ENCODE results near the gene ATF7. TPM values are rescaled to one million over a fixed set of nuclear protein-coding genes. Genes with fewer than 3 reads are reported as not detected.

ATF7 gene
- total and polyA plus RNA-seq, 9 of the 15 experiments (the other 6 are each of a cell fraction or from before 2014, with no cell fraction given), result 10.6 to 30.4 (median 20.7) TPM

- TF ChIP-seq ELF4 (CRISPR knock-in tag; IDR thresholded peaks at IDR 0.05), result peak; percentile 44; the same call in 1 of the 2 replicates
- no peak for TF ChIP-seq PATZ1 (CRISPR knock-in tag; IDR thresholded peaks at IDR 0.05; ENCODE audit: borderline replicate concordance)
- no peak for TF ChIP-seq SMAD2 (IDR thresholded peaks at IDR 0.05; ENCODE audit: low read depth, low read length)
- TF ChIP-seq THRAP3 (IDR thresholded peaks at IDR 0.05; ENCODE audit: borderline replicate concordance), result no peak
- TF ChIP-seq ZNF551 (CRISPR knock-in tag; IDR thresholded peaks at IDR 0.05), result no peak
- TF ChIP-seq MTF1 (CRISPR knock-in tag; IDR thresholded peaks at IDR 0.05; ENCODE audit: borderline replicate concordance), result no peak; the same call in 1 of the 2 replicates
- TF ChIP-seq ZNF23 (CRISPR knock-in tag; IDR thresholded peaks at IDR 0.05), result peak; percentile 50; the same call in 1 of the 2 replicates
- no peak for TF ChIP-seq CGGBP1 (CRISPR knock-in tag; IDR thresholded peaks at IDR 0.05)
- no peak for TF ChIP-seq ATF3 (IDR thresholded peaks at IDR 0.05)
- TF ChIP-seq ATF3 (CRISPR knock-in tag; conservative IDR thresholded peaks at IDR 0.05), result peak; percentile 78; the same call in 1 of the 2 replicates
- TF ChIP-seq HNRNPLL (IDR thresholded peaks at IDR 0.05; ENCODE audit: low read depth, low read length, poor library complexity, severe bottlenecking), result peak; percentile 29
- peak; percentile 70; the same call in 1 of the 2 replicates for TF ChIP-seq RFX5 (IDR thresholded peaks at IDR 0.05; ENCODE audit: low read depth, low read length)
- TF ChIP-seq RNF2 (IDR thresholded peaks at IDR 0.05), result 0 out of 2 replicates have a peak, but pooled peaks have one; percentile 47
- TF ChIP-seq EZH2 (IDR thresholded peaks at IDR 0.05; ENCODE audit: borderline replicate concordance, low read depth, low read length), result no peak
- TF ChIP-seq E2F4 (CRISPR knock-in tag; IDR thresholded peaks at IDR 0.05; ENCODE audit: low read depth), result 0 out of 2 replicates have a peak, but pooled peaks have one; percentile 58
- TF ChIP-seq HNRNPUL1 (IDR thresholded peaks at IDR 0.05; ENCODE audit: low read length), result no peak
- peak; percentile 93 for TF ChIP-seq HDAC8 (tag; IDR thresholded peaks at IDR 0.05)
- peak; percentile 93 for TF ChIP-seq MYC (IDR thresholded peaks at IDR 0.05; ENCODE audit: low read depth, low read length)
- peak; percentile 96; the same call in 1 of the 2 replicates for TF ChIP-seq MYC (CRISPR knock-in tag; IDR thresholded peaks at IDR 0.05; ENCODE audit: borderline replicate concordance, low read depth)
- 0 out of 2 replicates have a peak, but pooled peaks have one; percentile 10 for TF ChIP-seq ESRRA (IDR thresholded peaks at IDR 0.05; ENCODE audit: borderline replicate concordance, low read depth)
- no peak; the same call in 1 of the 2 replicates for TF ChIP-seq TOE1 (IDR thresholded peaks at IDR 0.05; ENCODE audit: borderline replicate concordance)
- TF ChIP-seq TOE1 (CRISPR knock-in tag; IDR thresholded peaks at IDR 0.05; ENCODE audit: borderline replicate concordance, low read depth), result 0 out of 2 replicates have a peak, but pooled peaks have one; percentile 82
Measured at GRCh38 chr12:53500776-53501614, 125.2 kb downstream of the ATF7 start, which contains the start of gene TARBP2 (continued).

Data from K562 (cell line).